ENCODE data around the gene RAPH1.
"Not testable (repeated sequence)": the region's sequence is repeated elsewhere in the genome, so short reads cannot be mapped to it uniquely, and the experiment has no call there.

The RAPH1 gene

DNA sequence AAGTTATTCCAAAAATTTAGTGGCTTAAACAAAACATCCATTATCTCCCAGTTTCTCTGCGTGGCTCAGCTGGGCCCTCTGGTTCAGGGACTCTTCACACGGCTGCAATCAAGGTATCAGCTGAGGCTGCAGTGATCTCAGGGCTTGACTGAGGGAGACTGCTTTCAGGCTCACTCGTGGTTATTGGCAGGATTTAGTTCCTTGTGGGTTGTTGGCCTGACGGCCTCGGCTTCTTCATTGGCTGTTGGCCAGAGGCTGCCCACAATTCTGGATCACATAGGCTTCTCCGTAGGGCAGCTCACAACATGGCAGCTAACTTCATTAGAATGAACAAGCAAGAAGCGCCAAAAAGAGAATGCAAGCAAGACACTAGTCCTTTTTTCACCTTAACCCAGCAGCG lies 116.8 kb downstream of the RAPH1 start:
- FAIRE-seq (no peak), DNase-seq (ENCODE audit: insufficient read length, low spot score) (no peak)
- TF ChIP-seq POLR2A (IDR thresholded peaks at IDR 0.05; ENCODE audit: low read depth, low read length): no peak

GRCh38 chr2:203413796-203414195 lies 121.3 kb downstream of the RAPH1 start:
- FAIRE-seq (no peak), DNase-seq (ENCODE audit: insufficient read length, low spot score) (no peak)
- no peak for TF ChIP-seq POLR2A (IDR thresholded peaks at IDR 0.05; ENCODE audit: low read depth, low read length)

GRCh38 chr2:203412546-203413331 lies 122.4 kb downstream of the RAPH1 start:
- TF ChIP-seq POLR2A (IDR thresholded peaks at IDR 0.05; ENCODE audit: low read depth, low read length): no peak
- no peak for DNase-seq (ENCODE audit: insufficient read length, low spot score)
- no peak for FAIRE-seq

GRCh38 chr2:203407496-203407895 lies 127.6 kb downstream of the RAPH1 start:
- no peak for TF ChIP-seq POLR2A (IDR thresholded peaks at IDR 0.05; ENCODE audit: low read depth, low read length)
- FAIRE-seq: peak; percentile 52

GRCh38 chr2:203404996-203405395 lies 130.1 kb downstream of the RAPH1 start:
- no peak for TF ChIP-seq POLR2A (IDR thresholded peaks at IDR 0.05; ENCODE audit: low read depth, low read length)
- FAIRE-seq (no peak), DNase-seq (ENCODE audit: insufficient read length, low spot score) (no peak)

More at GRCh38 chr2:203407496-203407895, 127.6 kb downstream of the RAPH1 start:
- no peak for DNase-seq (ENCODE audit: insufficient read length, low spot score)

DNA sequence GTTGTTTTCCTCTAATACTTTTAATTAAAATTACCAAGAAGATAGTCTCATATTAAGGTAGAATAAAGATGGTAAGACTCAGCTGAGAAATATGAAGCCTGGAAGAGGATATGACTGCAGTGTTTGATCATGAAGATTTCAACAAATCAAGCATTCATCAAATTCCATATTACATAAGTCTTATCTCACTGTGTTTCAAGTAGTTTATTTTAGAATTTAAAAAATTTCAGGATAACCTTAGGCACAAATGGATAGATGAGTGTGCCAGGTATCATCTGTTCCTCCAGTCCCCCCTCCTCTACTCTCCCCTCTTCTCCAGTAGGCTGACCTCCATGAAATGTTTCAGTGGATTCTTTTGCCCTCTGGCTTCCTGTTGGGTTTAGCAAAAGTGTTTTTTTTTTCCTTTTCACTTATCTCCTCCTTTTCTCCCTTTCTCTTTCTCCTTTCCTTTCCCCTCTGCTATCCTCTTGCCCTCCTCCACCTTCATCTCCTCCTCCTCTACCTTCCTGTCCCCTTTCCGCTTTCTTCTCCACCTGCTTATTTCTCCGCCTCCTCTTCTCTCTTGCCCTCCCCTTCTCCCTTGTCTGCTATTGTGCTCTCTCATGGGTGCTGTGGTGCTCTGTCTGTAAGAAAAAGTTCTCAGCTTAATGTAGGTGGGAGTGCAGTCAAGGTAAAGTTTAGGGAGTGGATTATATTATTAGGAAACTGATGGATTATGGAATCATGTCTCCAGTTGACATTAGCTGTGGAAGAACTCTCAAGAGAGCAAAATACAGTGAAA lies 134.1 kb downstream of the RAPH1 start:
- no peak for TF ChIP-seq POLR2A (IDR thresholded peaks at IDR 0.05; ENCODE audit: low read depth, low read length)
- no peak for DNase-seq (ENCODE audit: insufficient read length, low spot score)
- no peak for FAIRE-seq

DNA sequence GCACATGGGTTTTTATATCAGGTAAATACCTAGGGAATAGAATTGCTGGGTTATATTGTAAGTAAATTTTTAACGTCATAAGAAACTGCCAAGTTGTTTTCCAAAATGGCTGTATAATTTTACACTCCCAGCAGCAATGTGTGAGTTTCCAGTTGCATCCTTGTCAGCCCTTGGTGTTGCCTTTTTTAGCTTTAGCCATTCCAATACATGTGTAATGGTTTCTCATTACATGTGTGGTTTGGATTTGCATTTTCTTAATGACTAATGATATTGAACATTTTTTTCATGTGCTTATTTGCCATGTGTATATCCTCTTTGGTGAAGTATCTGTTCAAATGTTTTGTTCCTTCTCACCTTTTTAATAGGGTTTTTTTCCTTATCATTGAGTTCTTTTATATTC lies 136.1 kb downstream of the RAPH1 start:
- DNase-seq (ENCODE audit: insufficient read length, low spot score): no peak
- TF ChIP-seq POLR2A (IDR thresholded peaks at IDR 0.05; ENCODE audit: low read depth, low read length): no peak
- FAIRE-seq: no peak

- TF ChIP-seq POLR2A (IDR thresholded peaks at IDR 0.05; ENCODE audit: low read depth, low read length): no peak
- DNase-seq (ENCODE audit: insufficient read length, low spot score): no peak
- no peak for FAIRE-seq
Measured at GRCh38 chr2:203396667-203397066, 138.4 kb downstream of the RAPH1 start.

- DNase-seq (ENCODE audit: insufficient read length, low spot score): no peak
- TF ChIP-seq POLR2A (IDR thresholded peaks at IDR 0.05; ENCODE audit: low read depth, low read length): no peak
- peak; percentile 23 for FAIRE-seq
Measured at GRCh38 chr2:203395858-203396257, 139.2 kb downstream of the RAPH1 start.

- FAIRE-seq: peak; percentile 65
Measured at GRCh38 chr2:203394519-203395227, 140.4 kb downstream of the RAPH1 start.

GRCh38 chr2:203388153-203388552 lies 146.9 kb downstream of the RAPH1 start:
- not testable (repeated sequence) for FAIRE-seq

More at GRCh38 chr2:203394519-203395227, 140.4 kb downstream of the RAPH1 start:
- no peak for DNase-seq (ENCODE audit: insufficient read length, low spot score)
- no peak for TF ChIP-seq POLR2A (IDR thresholded peaks at IDR 0.05; ENCODE audit: low read depth, low read length)

GRCh38 chr2:203383038-203383437 lies 152.1 kb downstream of the RAPH1 start:
- no peak for TF ChIP-seq POLR2A (IDR thresholded peaks at IDR 0.05; ENCODE audit: low read depth, low read length)
- FAIRE-seq: no peak
- no peak for DNase-seq (ENCODE audit: insufficient read length, low spot score)

More at GRCh38 chr2:203388153-203388552, 146.9 kb downstream of the RAPH1 start:
- not testable (repeated sequence) for DNase-seq (ENCODE audit: insufficient read length, low spot score)

- DNase-seq (ENCODE audit: insufficient read length, low spot score) (no peak), FAIRE-seq (no peak)
- TF ChIP-seq POLR2A (IDR thresholded peaks at IDR 0.05; ENCODE audit: low read depth, low read length): no peak
Measured at GRCh38 chr2:203379156-203379555, 155.9 kb downstream of the RAPH1 start.

DNA sequence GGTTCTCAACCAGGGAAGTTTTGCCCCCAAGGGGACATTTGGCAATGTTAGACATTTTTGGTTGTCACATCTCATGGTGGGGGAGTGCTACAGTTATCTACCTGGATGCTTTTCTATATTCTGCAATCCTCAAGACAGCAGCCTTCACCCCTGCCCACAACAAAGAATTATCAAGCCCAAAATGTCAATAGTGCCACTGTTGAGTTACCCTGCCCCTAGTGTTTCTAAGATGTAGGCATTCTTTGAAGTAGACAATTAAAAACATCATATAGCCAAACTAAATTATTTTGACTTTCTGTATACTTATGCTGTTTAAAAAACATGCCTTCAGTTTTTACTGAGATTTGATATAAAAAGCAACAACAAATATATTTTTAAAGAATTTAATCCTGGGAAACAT lies 158.9 kb downstream of the RAPH1 start:
- FAIRE-seq: no peak
- DNase-seq (ENCODE audit: insufficient read length, low spot score): no peak
- TF ChIP-seq POLR2A (IDR thresholded peaks at IDR 0.05; ENCODE audit: low read depth, low read length): no peak

DNA sequence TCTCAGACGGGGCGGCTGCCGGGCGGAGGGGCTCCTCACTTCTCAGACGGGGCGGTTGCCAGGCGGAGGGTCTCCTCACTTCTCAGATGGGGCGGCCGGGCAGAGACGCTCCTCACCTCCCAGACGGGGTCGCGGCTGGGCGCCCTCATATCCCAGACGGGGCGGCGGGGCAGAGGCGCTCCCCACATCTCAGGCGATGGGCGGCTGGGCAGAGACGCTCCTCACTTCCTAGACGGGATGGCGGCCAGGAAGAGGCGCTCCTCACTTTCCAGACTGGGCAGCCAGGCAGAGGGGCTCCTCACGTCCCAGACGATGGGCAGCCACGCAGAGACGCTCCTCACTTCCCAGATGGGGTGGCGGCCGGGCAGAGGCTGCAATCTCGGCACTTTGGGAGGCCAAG lies 162.4 kb downstream of the RAPH1 start:
- not testable (repeated sequence) for FAIRE-seq; DNase-seq (ENCODE audit: insufficient read length, low spot score)
